ENCODE measurements around the gene MRPL16. TPM values are rescaled to one million over a fixed set of nuclear protein-coding genes. Genes with fewer than 3 reads are reported as not detected.
"Not testable (repeated sequence)": the region's sequence is repeated elsewhere in the genome, so short reads cannot be mapped to it uniquely, and the experiment has no call there.

Gene MRPL16
- total and polyA plus RNA-seq, 11 donors: 59.3 to 124 (median 84.9) TPM

GRCh38 chr11:59833602-59834001 is 23.0 kb upstream of the MRPL16 start:
- H3K27me3 ChIP-seq: no peaks in the 10 kb centered on the region
- peaks cover 0 to 4% (median 0%) of the 10 kb centered on the region in 12 donors for H3K4me1 ChIP-seq
- WGBS, 4 donors: 71 to 81% (median 81%) methylated on average over 2 of the region's 2 CpGs
- H3K36me3 ChIP-seq: no peaks in the 10 kb centered on the region
- TF ChIP-seq POLR2A (IDR thresholded peaks at IDR 0.05): no peak
- DNase-seq: no peak
- H3K27ac ChIP-seq: no peak overlapping the region
- intact Hi-C loops (cut with DNase I): no loop called here
- no peak for ATAC-seq
- H3K4me3 ChIP-seq: no peak overlapping the region
- H3K9me3 ChIP-seq: no peaks in the 10 kb centered on the region

GRCh38 chr11:59829358-59829757 is 18.8 kb upstream of the MRPL16 start:
- Histone ChIP-seq H3K27me3 (no peaks in the 10 kb centered on the region), H3K27ac (no peak overlapping the region), H3K4me3 (no peak overlapping the region), H3K36me3 (no peaks in the 10 kb centered on the region), H3K9me3 (no peaks in the 10 kb centered on the region), H3K4me1 (peaks cover 0 to 4% (median 0%) of the 10 kb centered on the region in 12 donors)
- no peak for TF ChIP-seq POLR2A (IDR thresholded peaks at IDR 0.05)
- ATAC-seq (no peak), DNase-seq (no peak)
- 81 to 89% (median 84%) methylated on average over 3 of the region's 3 CpGs for WGBS, 4 donors
- intact Hi-C loops (cut with DNase I): loop anchor here in 6 of 10 donors (5.0 to 10.0 kb wide), 5 partner anchors 85 to 425 kb away; no protein-coding TSS in a partner anchor

- TF ChIP-seq CTCF (IDR thresholded peaks at IDR 0.05) (peak; percentile 46 to 70 (median 63)), POLR2A (IDR thresholded peaks at IDR 0.05) (no peak)
- Histone ChIP-seq H3K36me3 (no peaks in the 10 kb centered on the region), H3K27ac (no peak overlapping the region), H3K4me1 (peaks cover 0 to 15% (median 0%) of the 10 kb centered on the region in 12 donors), H3K4me3 (no peak overlapping the region), H3K27me3 (no peaks in the 10 kb centered on the region), H3K9me3 (no peaks in the 10 kb centered on the region)
- WGBS, 4 donors: 4 to 8% (median 6%) methylated on average over 9 of the region's 9 CpGs
- intact Hi-C loops (cut with DNase I): loop anchor here (2.0 to 10.0 kb wide), 10 partner anchors 92 to 794 kb away; no protein-coding TSS in a partner anchor
- ATAC-seq (peak in 3 of 4 donors; percentile 86 to 88 (median 87)), DNase-seq (peak in 1 of 5 donors; percentile 30)
Observed at GRCh38 chr11:59822989-59823566, 12.5 kb upstream of the MRPL16 start.

- H3K4me3 ChIP-seq: no peak overlapping the region
- 70 to 74% (median 72%) methylated on average over 4 of the region's 4 CpGs for WGBS, 4 donors
- intact Hi-C loops (cut with DNase I): no loop called here
- DNase-seq (no peak), ATAC-seq (no peak)
- no peak for TF ChIP-seq POLR2A (IDR thresholded peaks at IDR 0.05)
- TF ChIP-seq CTCF (IDR thresholded peaks at IDR 0.05): no peak
- H3K9me3 ChIP-seq: no peaks in the 10 kb centered on the region
- H3K4me1 ChIP-seq: peaks cover 0 to 17% (median 0%) of the 10 kb centered on the region in 12 donors
- H3K27ac ChIP-seq: no peak overlapping the region
- H3K27me3 ChIP-seq: no peaks in the 10 kb centered on the region
- no peaks in the 10 kb centered on the region for H3K36me3 ChIP-seq
Observed at GRCh38 chr11:59818572-59818971, 8.0 kb upstream of the MRPL16 start.

- ATAC-seq; H3K36me3 ChIP-seq; H3K9me3 ChIP-seq; DNase-seq; H3K27ac ChIP-seq; H3K27me3 ChIP-seq; intact Hi-C loops (cut with DNase I); H3K4me3 ChIP-seq: not testable (repeated sequence)
- 70 to 78% (median 75%) methylated on average over 1 of the region's 1 CpG for WGBS, 4 donors
- peaks cover 0 to 12% (median 0%) of the 10 kb centered on the region in 12 donors for H3K4me1 ChIP-seq
Observed at GRCh38 chr11:59816434-59816833, 5.9 kb upstream of the MRPL16 start.

- DNase-seq: no peak
- Histone ChIP-seq H3K4me3 (no peak overlapping the region), H3K27ac (no peak overlapping the region), H3K4me1 (peaks cover 0 to 17% (median 4%) of the 10 kb centered on the region in 12 donors), H3K9me3 (no peaks in the 10 kb centered on the region), H3K36me3 (no peaks in the 10 kb centered on the region), H3K27me3 (no peaks in the 10 kb centered on the region)
- TF ChIP-seq POLR2A (IDR thresholded peaks at IDR 0.05): no peak
- no peak for TF ChIP-seq CTCF (IDR thresholded peaks at IDR 0.05)
- no peak for ATAC-seq
- intact Hi-C loops (cut with DNase I): no loop called here
- 88 to 94% (median 88%) methylated on average over 1 of the region's 1 CpG for WGBS, 4 donors
Observed at GRCh38 chr11:59815754-59816153, 5.2 kb upstream of the MRPL16 start.

Measured in heart left ventricle (tissue), 16 donors.